NCI-H1930 (cell line): Measurements from ENCODE around the gene RAB43.

ENCODE experiments used
- DNase-seq, 2 experiments: peaks; one replicate each; lab custom pipeline; 2025; lab: John Stamatoyannopoulos, UW

Gene RAB43

GRCh38 chr3:129061023-129061887 is 60.3 kb downstream of the RAB43 start:
- DNase-seq = no peak

GRCh38 chr3:129060276-129061022 is 61.2 kb downstream of the RAB43 start, which contains the start of gene GP9:
Gene GP9 (plus strand): TSS chr3:129060779. CDS start chr3:129061740, 961 bp downstream.
- no peak for DNase-seq

DNA sequence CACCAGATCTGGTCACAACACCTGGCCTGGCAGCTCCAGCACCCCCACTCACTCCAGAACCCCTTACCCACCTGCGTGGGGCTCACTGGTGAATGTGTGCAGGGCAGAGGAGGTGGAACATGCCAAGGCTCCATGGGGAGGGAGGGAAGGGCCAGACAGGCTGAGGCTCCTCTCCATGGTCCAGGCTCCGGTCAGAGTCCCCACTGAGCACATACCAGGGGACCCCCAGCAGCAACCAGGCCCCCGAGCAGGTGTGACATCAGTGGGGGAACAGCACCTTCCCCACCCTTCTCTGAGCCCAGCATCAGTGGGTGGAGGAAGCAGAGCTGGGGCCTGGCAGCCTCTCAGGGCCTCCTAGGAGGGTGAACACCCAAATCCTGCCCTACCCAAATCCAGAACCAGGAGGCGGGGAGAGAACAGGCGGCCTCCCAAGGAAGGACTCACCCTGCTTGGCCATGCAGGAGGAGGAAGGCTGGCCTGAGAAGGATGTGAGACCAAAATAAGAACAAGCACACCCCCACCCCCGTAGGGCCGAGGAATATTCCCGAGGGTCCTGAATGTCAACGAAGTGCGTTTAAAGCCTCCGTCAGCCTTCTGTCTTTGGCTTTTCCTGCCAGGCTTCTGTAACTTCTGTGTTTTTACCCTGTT is 62.2 kb downstream of the RAB43 start:
- DNase-seq = no peak

DNA sequence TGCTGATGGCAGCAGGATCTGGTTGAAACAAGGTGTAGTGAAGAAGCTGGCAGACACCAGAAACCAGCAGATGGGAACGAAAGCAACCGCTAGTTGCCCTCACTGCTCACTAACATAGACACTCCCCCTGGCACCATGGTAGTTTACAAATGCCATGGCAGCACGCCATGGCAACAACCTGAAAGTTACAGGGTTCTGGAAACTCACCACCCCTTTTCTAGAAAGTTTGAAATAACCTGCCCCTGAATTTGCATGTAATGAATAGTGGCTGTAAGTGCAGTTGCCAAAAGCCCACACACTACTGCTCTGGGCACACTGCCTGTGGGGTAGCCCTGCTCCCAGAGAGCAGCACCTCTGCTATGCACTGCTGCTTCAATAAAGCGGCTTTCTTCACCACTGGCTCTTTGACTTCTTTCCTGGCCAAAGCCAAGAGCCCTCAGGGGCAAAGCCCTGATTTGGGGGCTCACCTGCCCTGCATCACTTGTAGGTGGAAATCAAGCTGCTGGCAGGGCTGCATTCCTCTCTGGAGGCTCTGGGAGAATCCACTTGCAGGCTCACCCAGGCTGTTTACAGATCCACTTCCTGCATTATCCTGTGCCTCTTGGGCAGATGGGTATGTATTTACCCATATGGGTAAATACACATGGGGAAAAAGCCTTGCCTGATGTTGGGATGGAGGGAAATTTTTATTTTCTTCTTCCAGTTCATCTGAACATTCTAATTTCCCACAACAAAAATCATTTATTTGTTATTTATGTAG is 63.0 kb downstream of the RAB43 start:
- DNase-seq = no peak

DNA sequence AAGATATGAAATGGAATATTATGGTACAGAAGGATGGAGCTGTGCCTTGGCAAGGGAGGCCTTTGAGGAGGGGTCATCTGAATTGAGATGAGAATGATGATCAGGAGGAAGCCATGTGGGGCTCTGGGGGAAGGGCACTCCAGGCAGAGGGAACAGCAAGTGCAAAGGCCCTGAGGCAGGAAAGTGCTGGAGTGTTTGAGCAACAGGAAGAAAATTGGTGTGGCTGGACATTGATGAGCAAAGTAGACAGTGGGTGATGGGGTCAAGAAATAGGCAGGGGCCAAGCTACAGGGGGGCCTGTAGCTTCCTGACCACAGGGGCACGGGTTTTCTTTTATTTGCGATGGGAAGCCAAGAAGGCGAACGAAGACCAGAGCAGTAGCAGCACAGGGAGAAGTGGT is 64.4 kb downstream of the RAB43 start:
- no peak for DNase-seq

GRCh38 chr3:129056451-129057173 is 65.0 kb downstream of the RAB43 start:
- DNase-seq = no peak

DNA sequence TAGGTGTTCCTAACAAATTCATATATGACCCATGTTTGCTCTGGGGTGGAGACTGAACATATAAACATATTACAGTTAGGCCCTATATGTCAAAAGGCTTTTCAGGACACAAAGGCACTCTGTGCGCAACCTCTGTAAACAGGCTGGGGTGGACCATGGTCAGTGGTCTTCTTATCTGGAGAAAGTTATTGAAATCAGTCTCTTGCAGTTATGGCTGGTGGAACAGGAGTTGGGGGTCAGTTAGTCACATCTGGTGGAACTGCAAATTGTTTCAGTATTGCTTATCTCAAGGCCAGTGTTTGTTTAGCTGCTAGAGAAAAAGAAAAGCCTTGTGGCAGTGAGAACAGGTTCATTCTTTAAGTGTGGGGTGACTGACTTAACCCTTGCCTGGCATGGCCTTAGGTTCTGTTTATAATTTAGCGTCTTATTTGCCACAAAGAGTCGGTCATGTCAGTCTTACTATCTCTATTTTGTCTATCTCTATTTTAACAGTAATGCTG is 66.9 kb downstream of the RAB43 start:
- DNase-seq = no peak

DNA sequence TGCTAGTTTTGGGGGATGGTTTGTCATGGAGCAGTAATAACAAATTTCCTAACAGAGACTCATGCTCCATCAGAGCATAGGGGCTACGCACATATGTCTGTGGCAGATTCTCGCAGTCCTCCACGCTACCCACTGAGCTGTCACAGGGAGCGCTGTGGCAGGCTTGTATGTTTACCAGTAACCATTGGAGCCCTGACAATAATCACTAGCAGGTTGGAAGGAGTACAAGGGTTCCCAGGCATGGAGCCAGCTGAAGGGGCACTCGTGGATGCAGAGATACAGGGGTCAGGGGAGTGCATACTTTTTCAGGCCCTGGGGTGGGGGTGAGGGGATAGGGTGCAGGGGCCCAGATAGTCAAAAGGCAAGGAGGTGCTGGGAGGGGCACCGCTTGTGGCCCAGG is 68.9 kb downstream of the RAB43 start:
- DNase-seq = no peak

GRCh38 chr3:129051871-129052340 is 69.7 kb downstream of the RAB43 start:
- no peak for DNase-seq

- no peak for DNase-seq
Measured at GRCh38 chr3:129050556-129051295, 70.9 kb downstream of the RAB43 start.

- DNase-seq = no peak
Measured at GRCh38 chr3:129047553-129047839, 74.1 kb downstream of the RAB43 start.

GRCh38 chr3:129046732-129047552 is 74.7 kb downstream of the RAB43 start:
- no peak for DNase-seq

DNA sequence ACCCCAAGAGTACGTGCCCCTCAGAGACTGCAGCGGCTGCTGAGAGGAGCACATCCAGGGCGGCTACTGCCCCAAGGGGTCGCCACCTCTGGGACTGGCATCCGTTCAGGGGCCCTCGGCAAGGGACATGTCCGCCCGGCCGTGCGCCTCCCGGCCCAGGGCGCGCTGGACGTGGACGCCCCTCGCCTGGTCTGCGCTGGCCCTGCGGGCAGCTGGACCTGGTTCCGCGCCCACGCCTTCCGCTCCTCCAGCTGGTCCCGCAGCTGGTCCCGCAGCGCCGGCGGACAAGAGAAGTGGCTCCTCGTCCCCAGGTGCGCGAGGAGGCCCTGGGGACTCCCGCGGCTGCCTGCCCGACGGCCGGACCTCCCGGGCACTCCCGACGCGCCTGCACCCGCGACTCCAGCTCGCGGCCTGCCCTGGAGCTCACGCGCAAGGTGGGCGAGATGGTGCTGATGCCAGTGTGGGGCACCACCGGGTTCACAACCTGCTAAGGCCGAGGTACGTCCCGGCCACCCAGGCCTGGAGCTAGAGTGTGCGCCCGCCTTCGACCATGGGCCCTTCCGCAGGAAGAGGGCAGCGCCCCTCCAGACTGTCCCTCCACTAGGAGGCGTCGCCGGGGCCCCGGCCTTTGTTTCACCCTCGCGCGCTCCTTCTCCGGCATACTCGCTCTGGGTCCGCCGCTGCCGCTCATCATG is 75.4 kb downstream of the RAB43 start:
- DNase-seq = no peak

GRCh38 chr3:129045675-129046036 is 75.9 kb downstream of the RAB43 start:
- peak in 1 of 2 experiments; percentile 27 for DNase-seq

DNA sequence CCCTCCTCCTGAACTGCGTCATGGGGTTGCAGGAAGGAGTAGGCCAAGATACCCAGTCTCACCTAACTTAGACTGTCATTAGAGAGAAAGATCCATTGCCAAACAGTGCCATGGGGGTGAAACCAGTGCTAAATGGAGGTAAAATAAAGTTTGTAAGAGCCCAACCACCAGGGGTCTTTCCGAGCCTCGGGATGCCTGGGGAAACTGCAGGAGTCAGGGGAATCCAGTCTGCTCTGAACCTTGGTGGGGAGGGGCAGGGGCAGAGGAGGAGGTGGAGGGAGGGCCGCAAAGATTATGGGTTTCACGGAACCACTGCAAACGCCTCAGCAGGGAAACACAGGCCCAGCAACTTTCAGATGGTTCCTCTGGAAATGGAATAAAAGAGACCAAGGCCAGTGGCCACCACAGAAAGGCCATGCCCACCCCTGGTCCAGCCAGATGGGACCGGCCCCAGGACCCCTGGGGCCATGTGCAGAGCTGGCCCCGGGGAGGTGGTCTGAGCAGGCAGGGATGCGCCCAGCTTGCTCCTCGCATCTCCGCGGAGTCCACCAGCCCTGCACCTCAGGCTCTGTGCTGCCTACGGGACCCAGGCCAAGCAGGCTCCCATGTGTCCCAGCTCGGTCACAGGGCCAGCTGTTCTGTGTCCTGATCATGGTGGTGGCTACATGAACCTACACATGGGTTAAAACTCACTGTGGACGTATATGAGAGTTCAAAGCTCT is 80.9 kb downstream of the RAB43 start:
- no peak for DNase-seq

GRCh38 chr3:129040039-129040336 is 81.6 kb downstream of the RAB43 start:
- DNase-seq = no peak

GRCh38 chr3:129039271-129040038 is 82.1 kb downstream of the RAB43 start:
- DNase-seq = no peak
